Activated T-cell treated with anti-CD3 and anti-CD28 coated beads for 1 hour (primary cell): Measurements from ENCODE around the gene C1orf50.
"Not testable (repeated sequence)": the region's sequence is repeated elsewhere in the genome, so short reads cannot be mapped to it uniquely, and the experiment has no call there.

ENCODE experiments used
- DNase-seq: peaks from one replicate; pipeline ENCODE4 v3.0.0-alpha.2; 2020; ENCODE audit warnings: low read depth

The C1orf50 gene

DNA sequence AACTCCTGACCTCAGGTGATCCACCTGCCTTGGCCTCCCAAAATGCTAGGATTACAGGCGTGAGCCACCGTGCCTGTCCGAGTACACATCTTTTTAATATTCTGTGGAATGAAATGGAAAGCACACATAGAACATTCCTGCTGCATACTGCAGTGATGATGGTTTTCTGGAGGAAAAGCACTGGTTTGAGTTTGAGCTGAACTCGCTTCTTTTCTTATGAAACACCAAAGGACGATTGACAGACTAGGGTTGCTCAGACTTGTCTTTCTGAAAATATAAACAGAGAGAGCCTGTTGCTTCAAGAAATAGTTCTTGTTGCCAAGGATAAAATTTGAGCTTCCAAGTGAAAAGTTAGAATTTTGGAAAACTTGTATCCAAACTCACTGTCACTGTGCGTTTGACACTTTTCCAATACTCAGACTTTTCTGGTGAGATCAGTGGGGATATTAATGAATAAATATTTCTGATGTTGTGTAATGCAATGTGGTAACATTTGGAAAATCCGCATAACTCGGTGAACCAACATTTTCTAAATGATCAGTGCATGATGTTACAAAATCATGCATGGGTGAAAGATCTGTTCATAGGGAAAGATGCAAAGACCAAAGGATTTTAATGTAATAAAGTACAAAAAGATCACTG is 34.9 kb downstream of the C1orf50 start:
- no peak for DNase-seq

GRCh38 chr1:42806171-42806570 is 39.1 kb downstream of the C1orf50 start:
- DNase-seq: no peak

GRCh38 chr1:42806593-42806992 is 39.5 kb downstream of the C1orf50 start:
- no peak for DNase-seq

DNA sequence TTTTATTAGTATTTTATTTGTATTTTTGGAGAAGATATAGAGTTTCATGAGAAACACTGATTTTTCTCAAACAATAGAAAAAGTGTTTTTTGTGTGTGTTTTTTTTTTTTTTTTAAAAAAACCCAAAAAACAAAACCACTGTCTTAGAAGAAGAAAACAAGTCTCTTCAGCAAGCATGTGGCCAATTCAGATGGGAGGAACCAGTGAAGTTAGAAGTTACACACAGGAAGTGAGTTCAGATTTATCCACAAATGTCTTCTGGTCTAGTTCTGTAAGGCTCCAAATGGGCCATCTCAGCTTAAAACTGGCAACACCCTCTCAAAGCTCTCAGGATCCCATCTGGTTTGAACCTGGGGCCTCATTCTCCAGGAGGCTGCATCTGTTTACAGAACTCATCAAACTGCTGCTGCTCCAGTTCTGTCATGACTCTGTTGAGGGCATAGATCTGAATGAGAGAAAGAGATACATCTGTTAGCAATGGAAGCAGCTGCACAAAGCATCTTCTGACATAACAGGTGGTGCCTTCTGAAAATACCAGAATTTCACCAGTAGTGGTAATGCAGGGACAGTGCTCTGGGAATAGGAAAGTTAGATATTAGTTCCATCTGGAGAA is 40.1 kb downstream of the C1orf50 start:
- DNase-seq: no peak

GRCh38 chr1:42814815-42815214 is 47.8 kb downstream of the C1orf50 start:
- DNase-seq: not testable (repeated sequence)

DNA sequence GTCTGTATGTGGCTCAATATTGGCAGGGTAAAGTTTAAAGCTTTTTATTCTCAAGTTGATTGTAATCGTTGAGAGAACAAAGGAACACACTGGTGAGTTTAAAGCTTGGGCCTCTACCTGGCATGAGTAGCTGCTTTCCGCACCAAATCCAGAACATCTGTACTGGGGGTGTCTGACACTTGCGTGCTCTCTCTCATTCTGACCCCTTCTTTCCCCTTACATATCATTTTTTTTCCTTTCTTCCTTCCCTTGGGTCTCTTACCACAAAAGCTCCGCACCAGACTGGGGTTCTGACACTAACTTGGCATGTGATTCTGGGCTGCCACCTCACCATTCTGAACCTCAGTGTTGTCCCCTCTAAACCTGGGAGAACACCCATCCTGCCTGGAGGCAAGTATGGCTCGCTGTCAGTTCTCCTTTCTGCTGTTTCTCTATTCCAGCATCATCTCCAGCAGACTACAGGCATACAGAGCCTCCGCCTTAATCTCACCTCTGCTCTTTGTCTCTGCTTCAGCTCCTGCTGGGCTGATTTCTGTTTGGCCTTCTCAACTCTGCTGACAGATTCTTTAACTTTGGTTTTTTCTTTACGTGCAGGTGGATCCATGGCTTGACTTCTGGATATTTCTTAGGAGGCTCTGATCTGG is 49.0 kb downstream of the C1orf50 start:
- no peak for DNase-seq

- DNase-seq: peak; percentile 97
Observed at GRCh38 chr1:42816585-42817439, 49.8 kb downstream of the C1orf50 start, which contains the start of the genes ERMAP and SVBP. TSS of gene ERMAP (plus strand) at chr1:42817122. CDS start at chr1:42830449, 13,327 bp downstream. TSS of gene SVBP (minus strand) at chr1:42817397. CDS start at chr1:42816544, 853 bp downstream.

GRCh38 chr1:42817440-42817767 is 50.4 kb downstream of the C1orf50 start:
- no peak for DNase-seq

- DNase-seq: no peak
Observed at GRCh38 chr1:42817976-42818375, 50.9 kb downstream of the C1orf50 start.

- DNase-seq: no peak
Observed at GRCh38 chr1:42820813-42821212, 53.8 kb downstream of the C1orf50 start.

DNA sequence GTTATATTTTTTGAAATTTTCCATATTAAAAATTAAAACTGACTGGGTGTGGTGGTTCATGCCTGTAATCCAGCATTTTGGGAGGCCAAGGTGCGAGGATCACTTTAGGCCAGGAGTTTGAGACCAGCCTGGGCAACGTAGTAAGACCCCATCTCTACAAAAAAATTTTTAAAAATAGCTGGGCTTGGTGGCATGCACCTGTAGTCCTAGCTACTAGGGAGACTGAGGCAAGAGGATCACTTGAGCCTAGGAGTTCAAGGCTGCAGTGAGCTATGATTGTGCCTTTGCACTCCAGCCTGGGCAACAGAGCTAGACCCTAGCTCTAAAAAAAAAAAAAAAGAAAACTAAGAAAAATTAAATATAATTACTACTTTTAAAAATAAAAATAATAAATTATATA is 54.6 kb downstream of the C1orf50 start:
- DNase-seq: no peak

- no peak for DNase-seq
Observed at GRCh38 chr1:42822800-42823392, 55.8 kb downstream of the C1orf50 start.

DNA sequence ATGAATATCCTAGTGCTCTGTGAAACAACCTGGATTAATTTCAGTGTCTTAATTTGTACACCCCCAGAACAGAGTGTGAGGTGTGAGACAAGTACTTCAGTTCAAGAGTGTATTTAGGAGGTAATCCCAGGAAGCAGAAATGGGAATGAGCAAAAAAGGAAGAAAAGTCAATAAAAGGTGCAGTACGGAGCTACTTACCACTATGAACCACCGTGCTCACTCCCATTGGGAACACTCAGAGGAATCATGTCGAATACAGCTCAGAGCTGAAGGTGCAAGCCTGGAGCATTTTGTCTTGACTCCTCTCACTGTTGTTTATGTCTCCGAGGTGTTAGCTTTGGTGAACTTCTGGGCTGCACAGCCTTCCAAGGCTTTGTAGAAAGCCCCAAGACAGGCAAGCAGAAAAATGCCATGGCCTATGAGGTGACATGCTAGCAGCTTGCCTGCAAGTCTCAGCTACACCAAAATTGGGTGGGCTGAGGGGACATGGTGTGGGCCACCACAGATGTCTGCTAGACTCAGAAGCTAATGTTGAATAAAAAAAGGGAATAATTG is 57.5 kb downstream of the C1orf50 start:
- no peak for DNase-seq

DNA sequence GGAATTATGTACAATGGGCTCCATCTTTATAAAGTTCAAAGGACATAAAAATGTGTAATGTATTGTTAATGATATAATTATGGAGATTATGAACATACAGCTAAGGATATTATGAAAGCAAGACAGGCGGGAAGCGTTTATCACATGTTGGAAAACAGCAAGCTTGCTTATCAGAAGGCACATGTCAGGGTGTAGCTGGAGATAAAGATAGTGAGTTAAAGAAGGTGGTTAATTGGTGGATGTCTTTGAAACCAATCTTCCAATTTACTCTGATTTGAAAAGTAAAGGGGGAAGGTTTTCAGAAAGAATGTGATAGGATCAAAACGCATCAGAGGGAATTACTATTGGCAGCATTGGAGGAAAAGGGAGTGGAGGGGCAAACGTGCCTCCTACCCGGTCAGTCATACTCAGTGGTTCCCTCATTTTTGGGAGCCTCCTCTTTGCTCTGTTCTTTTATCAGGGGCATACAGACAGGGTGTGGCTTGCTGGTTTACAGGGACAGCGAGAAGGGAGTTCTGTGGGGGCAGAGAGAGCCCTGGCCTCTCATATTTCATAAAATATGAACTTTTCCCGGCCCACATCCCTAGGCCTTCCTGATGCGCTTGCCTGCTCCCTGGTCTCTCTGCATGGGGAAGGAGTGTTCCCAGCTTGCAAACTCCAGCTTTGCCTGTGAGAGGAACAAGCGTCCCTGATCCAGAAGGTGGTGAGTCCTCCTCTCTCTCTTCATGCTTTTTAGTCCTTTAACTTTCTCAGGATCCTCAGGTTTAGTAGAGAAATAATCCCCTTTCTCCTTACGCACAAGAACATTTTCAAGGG is 58.2 kb downstream of the C1orf50 start:
- no peak for DNase-seq
